Measurements from ENCODE around the gene STMN1. TPM values are rescaled to one million over a fixed set of nuclear protein-coding genes. Genes with fewer than 3 reads are reported as not detected.

Gene STMN1
- total and polyA plus RNA-seq, 9 of the 15 experiments (the other 6 are each of a cell fraction or from before 2014, with no cell fraction given): 269 to 2,153 (median 595) TPM

DNA sequence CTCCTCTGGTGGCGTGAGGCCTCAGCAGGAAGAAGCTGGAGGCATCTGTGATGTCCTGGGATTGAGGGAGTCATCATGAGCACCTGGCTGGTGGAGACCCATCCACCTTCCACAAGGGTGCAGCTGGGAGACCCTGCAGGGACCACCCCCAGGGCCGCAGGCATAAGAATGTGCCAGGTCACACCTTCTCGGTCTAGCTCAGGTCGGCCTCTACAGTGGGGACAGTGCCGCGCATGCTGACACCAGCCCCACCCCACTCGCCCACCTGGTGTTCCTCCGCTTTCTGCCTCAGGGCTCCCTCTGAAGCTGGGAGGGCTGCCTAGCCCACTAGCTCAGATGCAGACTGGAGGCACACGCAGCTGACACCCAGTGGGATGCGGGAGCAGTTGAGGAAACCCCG lies 25.0 kb downstream of the STMN1 start:
- 71% methylated on average over 11 of the region's 11 CpGs for WGBS (ENCODE audit: insufficient coverage, low coverage, missing lambda C conversion rate)
- ATAC-seq: no peak
- TF ChIP-seq TCF3 (CRISPR knock-in tag; IDR thresholded peaks at IDR 0.05) (no peak), KLF16 (IDR thresholded peaks at IDR 0.05) (no peak), CEBPB (tag; IDR thresholded peaks at IDR 0.05) (no peak), MEF2D (tag; conservative IDR thresholded peaks at IDR 0.05; ENCODE audit: low read depth) (no peak), SAFB2 (IDR thresholded peaks at IDR 0.05; ENCODE audit: borderline replicate concordance, low read depth, low read length, severe bottlenecking) (no peak)
- TF ChIP-seq, protein P1, sequence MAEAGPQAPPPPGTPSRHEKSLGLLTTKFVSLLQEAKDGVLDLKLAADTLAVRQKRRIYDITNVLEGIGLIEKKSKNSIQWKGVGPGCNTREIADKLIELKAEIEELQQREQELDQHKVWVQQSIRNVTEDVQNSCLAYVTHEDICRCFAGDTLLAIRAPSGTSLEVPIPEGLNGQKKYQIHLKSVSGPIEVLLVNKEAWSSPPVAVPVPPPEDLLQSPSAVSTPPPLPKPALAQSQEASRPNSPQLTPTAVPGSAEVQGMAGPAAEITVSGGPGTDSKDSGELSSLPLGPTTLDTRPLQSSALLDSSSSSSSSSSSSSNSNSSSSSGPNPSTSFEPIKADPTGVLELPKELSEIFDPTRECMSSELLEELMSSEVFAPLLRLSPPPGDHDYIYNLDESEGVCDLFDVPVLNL (CRISPR knock-in tag; IDR thresholded peaks at IDR 0.05; ENCODE audit: low read depth): no peak
- intact Hi-C loops (cut with micrococcal nuclease): no loop called here
- Histone ChIP-seq H3K4me2 (ENCODE audit: insufficient read depth, low read length) (no peak overlapping the region), H3K27ac (ENCODE audit: extremely low read depth, low read depth, low read length) (no peak overlapping the region), H3K4me3 (no peak overlapping the region), H3K9ac (ENCODE audit: insufficient read depth in 1 of 2, low read depth in 2 of 2, low read length in 2 of 2) (peak overlapping the region in 1 of 2 experiments; percentile 75; a peak in 2 of 4 replicates), H3K9me3 (replicated peaks; ENCODE audit: control insufficient read depth, insufficient read depth, low read depth, low read length) (no peaks in the 10 kb centered on the region), H3K79me2 (ENCODE audit: control insufficient read depth, insufficient read depth, low read length) (no peaks in the 10 kb centered on the region), H3K9me1 (ENCODE audit: control insufficient read depth, insufficient read depth, low read length) (no peaks in the 10 kb centered on the region), H4K20me1 (replicated peaks; ENCODE audit: control insufficient read depth, insufficient read depth, low read length) (no peaks in the 10 kb centered on the region), H2AFZ (ENCODE audit: low read depth, low read length) (no peak overlapping the region), H3K4me1 (replicated peaks in 1 of 2; ENCODE audit: control insufficient read depth in 2 of 2, insufficient read depth in 2 of 2, low read length in 2 of 2) (peaks cover 16 to 24% of the 10 kb centered on the region in 2 experiments; a peak in 4 of 5 replicates), H3K27me3 (ENCODE audit: control insufficient read depth in 2 of 2, insufficient read depth in 2 of 2, low read length in 2 of 2) (no peaks in the 10 kb centered on the region), H3K36me3 (ENCODE audit: control insufficient read depth, insufficient read depth, low read length) (no peaks in the 10 kb centered on the region)
- BruUV-seq (replicated peaks): no TSS peak
- in situ Hi-C loops (cut with MboI): no loop called here
- CTCF ChIA-PET (ENCODE audit: low intra/inter-chr PET ratio): no interaction called here
- DNase-seq (ENCODE audit: extremely low read depth in 1 of 4, low spot score in 3 of 4): no peak
- POLR2A ChIA-PET: interaction anchor here (0.8 to 7.9 kb wide), 4 partner anchors 11 to 24 kb away, joined by 3 to 76 read pairs (median 6); no protein-coding TSS in a partner anchor
- no peak for FAIRE-seq
